SK-N-MC (cell line): ENCODE measurements around the gene MRAP.

Experiments used
- EZH2 ChIP-seq: fragments of 200-600 bp; sonication (generic); IDR thresholded peaks from one replicate; pipeline ENCODE4 v1.6.1; 2017; ENCODE audit warnings: antibody characterized with exemption
- POLR2AphosphoS5 ChIP-seq: IDR thresholded peaks from 2 replicates; pipeline ENCODE4 v1.6.1; 2012; ENCODE audit warnings: mild to moderate bottlenecking, low read depth, low read length, borderline replicate concordance

GRCh38 chr21:32331444-32332305, 33.0 kb downstream of the MRAP start:
- TF ChIP-seq POLR2AphosphoS5, result no peak
- TF ChIP-seq EZH2, result no peak
